Activated B cell treated with CpG ODN at 0.5 μM for 24 hours (primary cell): Measurements from ENCODE around the gene KDM2A. TPM values are rescaled to one million over a fixed set of nuclear protein-coding genes. Genes with fewer than 3 reads are reported as not detected.

Source experiments
- ATAC-seq: fragments of 200-7000 bp; cut with Tn5 transposase; one replicate; pipeline ENCODE4 v1.10.0; 2021; ENCODE audit warnings: low read depth, mild to moderate bottlenecking, moderate library complexity
- CTCF ChIA-PET: fragments of 350-600 bp; sonication (Branson Sonifier 250); formaldehyde crosslinking; loops from one replicate; lab custom pipeline; 2021; ENCODE audit warnings: antibody characterized with exemption; lab: Charles Lee
- POLR2A ChIA-PET: fragments of 350-600 bp; sonication (Branson Sonifier 250); formaldehyde crosslinking; loops from one replicate; lab custom pipeline; 2021; ENCODE audit warnings: antibody characterized with exemption; lab: Charles Lee
- DNase-seq: peaks from one replicate; pipeline ENCODE4 v3.0.0; 2022
- H3K27ac Mint-ChIP-seq: one replicate; pipeline ENCODE4 v1.8.0; 2020; ENCODE audit warnings: mixed read lengths
- H3K27me3 Mint-ChIP-seq: one replicate; pipeline ENCODE4 v1.8.0; 2021; ENCODE audit warnings: mixed read lengths
- H3K36me3 Mint-ChIP-seq: one replicate; pipeline ENCODE4 v1.8.0; 2021; ENCODE audit warnings: low read depth, mixed read lengths
- H3K4me1 Mint-ChIP-seq: one replicate; pipeline ENCODE4 v1.8.0; 2021; ENCODE audit warnings: mixed read lengths
- H3K4me3 Mint-ChIP-seq: one replicate; pipeline ENCODE4 v1.8.0; 2020; ENCODE audit warnings: mild to moderate bottlenecking, mixed read lengths
- H3K9me3 Mint-ChIP-seq: one replicate; pipeline ENCODE4 v1.8.0; 2020; ENCODE audit warnings: mixed read lengths
- CTCF ChIP-seq: fragments of 200-600 bp; IDR thresholded peaks from one replicate; pipeline ENCODE4 v1.8.0; 2022; ENCODE audit warnings: antibody characterized with exemption, mild to moderate bottlenecking
- intact Hi-C: fragments of 100-400 bp; cut with micrococcal nuclease; formaldehyde crosslinking; loops from one replicate; pipeline ENCODE4 v1.15.1; 2024
- total RNA-seq: library from RNA; stranded (reverse); gene quantifications from 2 replicates; pipeline ENCODE4 v1.2.3, GENCODE V29; 2022

Gene KDM2A
- total RNA-seq, 1 donor from 2014 or later = 160 TPM

- Mint-ChIP-seq H3K36me3 (peaks cover 88% of the 10 kb centered on the region), H3K4me1 (peaks cover 11% of the 10 kb centered on the region), H3K27me3 (no peaks in the 10 kb centered on the region), H3K4me3 (no peak overlapping the region), H3K9me3 (no peaks in the 10 kb centered on the region), H3K27ac (no peak overlapping the region)
- ATAC-seq (no peak), DNase-seq (no peak)
- TF ChIP-seq CTCF = no peak
- ChIA-PET POLR2A (no interaction called here), CTCF (no interaction called here)
- intact Hi-C loops = no loop called here
Measured at GRCh38 chr11:67136156-67136555, 17.1 kb downstream of the KDM2A start.

GRCh38 chr11:67138922-67139321 lies 19.9 kb downstream of the KDM2A start:
- DNase-seq = no peak
- H3K9me3 Mint-ChIP-seq = no peaks in the 10 kb centered on the region
- no peak for TF ChIP-seq CTCF
- CTCF ChIA-PET = no interaction called here
- no peaks in the 10 kb centered on the region for H3K27me3 Mint-ChIP-seq
- peaks cover 3% of the 10 kb centered on the region for H3K4me1 Mint-ChIP-seq
- no peak for ATAC-seq
- H3K27ac Mint-ChIP-seq = no peak overlapping the region
- intact Hi-C loops = no loop called here
- POLR2A ChIA-PET = no interaction called here
- no peak overlapping the region for H3K4me3 Mint-ChIP-seq
- peaks cover 78% of the 10 kb centered on the region for H3K36me3 Mint-ChIP-seq

- no peak for DNase-seq
- POLR2A ChIA-PET = interaction anchor here (0.9 kb wide), 1 partner anchor 13 kb away, joined by 4 read pairs; no protein-coding TSS in a partner anchor
- H3K27ac Mint-ChIP-seq = no peak overlapping the region
- no peaks in the 10 kb centered on the region for H3K27me3 Mint-ChIP-seq
- ATAC-seq = no peak
- TF ChIP-seq CTCF = no peak
- H3K9me3 Mint-ChIP-seq = no peaks in the 10 kb centered on the region
- intact Hi-C loops = no loop called here
- CTCF ChIA-PET = no interaction called here
- H3K4me3 Mint-ChIP-seq = no peak overlapping the region
- H3K36me3 Mint-ChIP-seq = peaks cover 44% of the 10 kb centered on the region
- H3K4me1 Mint-ChIP-seq = peaks cover 3% of the 10 kb centered on the region
Measured at GRCh38 chr11:67146516-67147226, 27.6 kb downstream of the KDM2A start.

- H3K9me3 Mint-ChIP-seq = no peaks in the 10 kb centered on the region
- peaks cover 38% of the 10 kb centered on the region for H3K36me3 Mint-ChIP-seq
- no peak for TF ChIP-seq CTCF
- ChIA-PET CTCF (no interaction called here), POLR2A (interaction anchor here (1.7 kb wide), 1 partner anchor 86 kb away, joined by 6 read pairs; no protein-coding TSS in a partner anchor)
- DNase-seq = no peak
- ATAC-seq = no peak
- H3K27ac Mint-ChIP-seq = no peak overlapping the region
- H3K27me3 Mint-ChIP-seq = no peaks in the 10 kb centered on the region
- peaks cover 4% of the 10 kb centered on the region for H3K4me1 Mint-ChIP-seq
- intact Hi-C loops = no loop called here
- H3K4me3 Mint-ChIP-seq = no peak overlapping the region
Measured at GRCh38 chr11:67153971-67154370, 34.9 kb downstream of the KDM2A start.

- H3K27ac Mint-ChIP-seq = no peak overlapping the region
- H3K4me1 Mint-ChIP-seq = peaks cover 8% of the 10 kb centered on the region
- ATAC-seq (no peak), DNase-seq (no peak)
- H3K9me3 Mint-ChIP-seq = no peaks in the 10 kb centered on the region
- H3K36me3 Mint-ChIP-seq = peaks cover 41% of the 10 kb centered on the region
- ChIA-PET CTCF (no interaction called here), POLR2A (no interaction called here)
- no peak overlapping the region for H3K4me3 Mint-ChIP-seq
- intact Hi-C loops = no loop called here
- no peak for TF ChIP-seq CTCF
- no peaks in the 10 kb centered on the region for H3K27me3 Mint-ChIP-seq
Measured at GRCh38 chr11:67154726-67155125, 35.7 kb downstream of the KDM2A start.
